Coronary artery (tissue), 2 donors: ENCODE measurements around the gene MLST8.
"Not testable (repeated sequence)": the region's sequence is repeated elsewhere in the genome, so short reads cannot be mapped to it uniquely, and the experiment has no call there.

Source experiments
- DNase-seq: peaks from one replicate; pipeline ENCODE4 v3.0.0-alpha.2; 2017; ENCODE audit warnings: low spot score
- H3K27ac ChIP-seq, 2 donors: fragments of 200-600 bp; sonication (generic); one replicate each; pipeline ENCODE4 v1.5.1; 2016 to 2019
- H3K4me3 ChIP-seq: fragments of 200-600 bp; sonication (generic); 2 replicates; pipeline ENCODE4 v1.5.1; 2016; ENCODE audit warnings: mild to moderate bottlenecking, moderate library complexity
- TF ChIP-seq, protein P1 (sequence below): fragments of 200-600 bp; sonication (generic); IDR thresholded peaks from one replicate; pipeline ENCODE4 v1.5.1; 2019; ENCODE audit warnings: antibody characterized with exemption

MLST8 gene

GRCh38 chr16:2196981-2197511 lies 8.2 kb upstream of the MLST8 start:
- Histone ChIP-seq H3K4me3 (peak overlapping the region; percentile 78), H3K27ac (no peak overlapping the region)
- TF ChIP-seq, protein P1, sequence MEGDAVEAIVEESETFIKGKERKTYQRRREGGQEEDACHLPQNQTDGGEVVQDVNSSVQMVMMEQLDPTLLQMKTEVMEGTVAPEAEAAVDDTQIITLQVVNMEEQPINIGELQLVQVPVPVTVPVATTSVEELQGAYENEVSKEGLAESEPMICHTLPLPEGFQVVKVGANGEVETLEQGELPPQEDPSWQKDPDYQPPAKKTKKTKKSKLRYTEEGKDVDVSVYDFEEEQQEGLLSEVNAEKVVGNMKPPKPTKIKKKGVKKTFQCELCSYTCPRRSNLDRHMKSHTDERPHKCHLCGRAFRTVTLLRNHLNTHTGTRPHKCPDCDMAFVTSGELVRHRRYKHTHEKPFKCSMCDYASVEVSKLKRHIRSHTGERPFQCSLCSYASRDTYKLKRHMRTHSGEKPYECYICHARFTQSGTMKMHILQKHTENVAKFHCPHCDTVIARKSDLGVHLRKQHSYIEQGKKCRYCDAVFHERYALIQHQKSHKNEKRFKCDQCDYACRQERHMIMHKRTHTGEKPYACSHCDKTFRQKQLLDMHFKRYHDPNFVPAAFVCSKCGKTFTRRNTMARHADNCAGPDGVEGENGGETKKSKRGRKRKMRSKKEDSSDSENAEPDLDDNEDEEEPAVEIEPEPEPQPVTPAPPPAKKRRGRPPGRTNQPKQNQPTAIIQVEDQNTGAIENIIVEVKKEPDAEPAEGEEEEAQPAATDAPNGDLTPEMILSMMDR: no peak
- DNase-seq: no peak

DNA sequence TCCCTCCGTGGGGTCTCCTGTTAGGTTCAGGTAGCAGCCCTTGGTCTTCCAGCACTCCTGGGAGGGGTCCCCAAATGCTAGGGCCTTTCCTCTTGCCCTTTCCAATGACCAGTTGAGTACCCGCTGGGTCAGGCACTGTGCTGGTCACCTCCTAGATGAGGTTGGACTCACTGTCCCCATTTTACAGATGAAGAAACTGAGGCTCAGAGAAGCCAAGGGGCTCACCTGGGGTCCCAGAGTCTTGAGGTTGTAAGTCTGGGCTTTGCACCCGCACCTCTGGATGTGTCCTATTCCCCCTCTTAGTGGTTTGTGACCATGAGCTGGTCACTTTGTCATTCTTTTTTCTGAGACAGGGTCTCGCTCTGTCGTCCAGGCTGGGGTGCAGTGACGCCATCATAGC lies 7.5 kb upstream of the MLST8 start:
- Histone ChIP-seq H3K27ac (no peak overlapping the region), H3K4me3 (no peak overlapping the region)
- no peak for DNase-seq
- TF ChIP-seq, protein P1: no peak

DNA sequence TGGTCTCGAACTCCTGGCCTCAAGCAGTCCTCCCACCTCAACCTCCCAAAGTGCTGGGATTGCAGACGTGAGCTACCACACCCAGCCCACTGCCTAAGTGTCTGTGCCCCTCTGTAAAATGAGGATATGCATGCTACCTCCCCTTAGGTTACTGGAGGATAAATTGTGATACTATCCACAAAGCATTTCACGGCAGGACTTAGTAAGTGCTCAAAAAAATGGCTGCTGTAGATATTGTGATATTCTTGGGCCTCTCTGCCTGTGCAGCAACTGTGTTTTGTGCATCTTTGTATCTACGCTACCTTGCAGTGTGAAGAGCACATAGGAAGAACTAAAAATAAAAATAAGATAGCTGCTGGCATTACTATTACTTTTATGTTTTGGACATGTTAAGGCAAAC lies 7.0 kb upstream of the MLST8 start:
- H3K27ac ChIP-seq: no peak overlapping the region
- no peak for DNase-seq
- TF ChIP-seq, protein P1: no peak
- no peak overlapping the region for H3K4me3 ChIP-seq

GRCh38 chr16:2199095-2199494 lies 6.2 kb upstream of the MLST8 start:
- no peak for DNase-seq
- Histone ChIP-seq H3K27ac (no peak overlapping the region), H3K4me3 (no peak overlapping the region)
- TF ChIP-seq, protein P1: no peak

- no peak overlapping the region for H3K4me3 ChIP-seq
- no peak for DNase-seq
- H3K27ac ChIP-seq: no peak overlapping the region
- TF ChIP-seq, protein P1: no peak
These were observed 5.6 kb upstream of the MLST8 start for GRCh38 chr16:2199621-2200139.

DNA sequence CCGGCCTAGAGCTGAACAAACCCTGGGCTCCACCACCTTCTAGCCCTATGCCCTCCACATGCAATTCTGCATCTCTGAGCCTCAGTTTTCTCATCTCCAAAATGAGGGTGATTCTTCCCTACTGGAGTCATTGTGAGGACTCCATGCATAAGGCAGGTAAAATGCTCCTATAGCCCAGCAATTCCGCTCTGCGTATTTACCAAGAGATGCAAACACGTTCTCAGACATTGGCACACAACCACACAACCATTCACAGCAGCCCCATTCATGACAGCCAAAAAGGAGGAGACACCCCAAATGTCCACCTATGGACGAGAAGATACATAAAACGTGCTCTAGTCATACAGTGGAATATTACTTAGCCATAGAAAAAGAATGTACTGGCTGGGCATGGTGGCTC lies 4.9 kb upstream of the MLST8 start:
- TF ChIP-seq, protein P1: no peak
- H3K4me3 ChIP-seq: no peak overlapping the region
- no peak for DNase-seq
- no peak overlapping the region for H3K27ac ChIP-seq

GRCh38 chr16:2203119-2203688 lies 2.0 kb upstream of the MLST8 start:
- not testable (repeated sequence) for H3K27ac ChIP-seq, H3K4me3 ChIP-seq, DNase-seq
